ENCODE measurements around the gene PHF23. TPM values are rescaled to one million over a fixed set of nuclear protein-coding genes. Genes with fewer than 3 reads are reported as not detected.

PHF23 gene
- total RNA-seq, 1 experiment from 2014 or later = 32.5 TPM

- no peak for DNase-seq (ENCODE audit: extremely low read depth, low read depth)
These were observed 702 bp downstream of the PHF23 start for GRCh38 chr17:7238420-7239090.

- peak; percentile 69 for DNase-seq (ENCODE audit: extremely low read depth, low read depth)
These were observed 1.4 kb downstream of the PHF23 start for GRCh38 chr17:7237761-7238419.

GRCh38 chr17:7237266-7237760 is 1.9 kb downstream of the PHF23 start:
- DNase-seq (ENCODE audit: extremely low read depth, low read depth) = no peak

- no peak for DNase-seq (ENCODE audit: extremely low read depth, low read depth)
These were observed 2.4 kb downstream of the PHF23 start for GRCh38 chr17:7236808-7237207.

- DNase-seq (ENCODE audit: extremely low read depth, low read depth) = no peak
These were observed 3.3 kb downstream of the PHF23 start for GRCh38 chr17:7235693-7236665.

GRCh38 chr17:7234083-7234951 is 4.9 kb downstream of the PHF23 start, which contains the start of gene DVL2:
DVL2 (minus strand) TSS chr17:7234517; CDS start chr17:7234262, 255 bp downstream.
- peak; percentile 91 for DNase-seq (ENCODE audit: extremely low read depth, low read depth)

GRCh38 chr17:7233701-7234082 is 5.6 kb downstream of the PHF23 start:
- DNase-seq (ENCODE audit: extremely low read depth, low read depth) = no peak

- no peak for DNase-seq (ENCODE audit: extremely low read depth, low read depth)
These were observed 7.1 kb downstream of the PHF23 start for GRCh38 chr17:7232114-7232513.

GRCh38 chr17:7229504-7229903 is 9.8 kb downstream of the PHF23 start:
- no peak for DNase-seq (ENCODE audit: extremely low read depth, low read depth)

- no peak for DNase-seq (ENCODE audit: extremely low read depth, low read depth)
These were observed 10.3 kb downstream of the PHF23 start for GRCh38 chr17:7228920-7229319.

- DNase-seq (ENCODE audit: extremely low read depth, low read depth) = no peak
These were observed 12.2 kb downstream of the PHF23 start for GRCh38 chr17:7226721-7227710.

- DNase-seq (ENCODE audit: extremely low read depth, low read depth) = no peak
These were observed 13.4 kb downstream of the PHF23 start for GRCh38 chr17:7225711-7226331.

- DNase-seq (ENCODE audit: extremely low read depth, low read depth) = no peak
These were observed 14.6 kb downstream of the PHF23 start for GRCh38 chr17:7224661-7225111.

- DNase-seq (ENCODE audit: extremely low read depth, low read depth) = no peak
These were observed 15.1 kb downstream of the PHF23 start for GRCh38 chr17:7224110-7224509.

GRCh38 chr17:7223375-7223774 is 15.9 kb downstream of the PHF23 start:
- DNase-seq (ENCODE audit: extremely low read depth, low read depth) = no peak

- no peak for DNase-seq (ENCODE audit: extremely low read depth, low read depth)
These were observed 16.3 kb downstream of the PHF23 start for GRCh38 chr17:7222972-7223292.

GRCh38 chr17:7222093-7222971 is 16.9 kb downstream of the PHF23 start:
- no peak for DNase-seq (ENCODE audit: extremely low read depth, low read depth)
